BLaER1 (cell line): ENCODE data around the gene P2RY6.
A peak's percentile ranks its signal among the peaks of the same experiment; 100 is the strongest.

Experiments used
- H3K27ac ChIP-seq: shearing (Covaris generic); formaldehyde crosslinking; 2 replicates; pipeline ENCODE4 v1.8.1; 2022
- H3K27me3 ChIP-seq: shearing (Covaris generic); formaldehyde crosslinking; 2 replicates; pipeline ENCODE4 v1.8.1; 2022
- H3K36me3 ChIP-seq: shearing (Covaris generic); formaldehyde crosslinking; 2 replicates; pipeline ENCODE4 v1.8.1; 2022
- H3K4me1 ChIP-seq: shearing (Covaris generic); formaldehyde crosslinking; 2 replicates; pipeline ENCODE4 v1.8.1; 2022
- H3K4me2 ChIP-seq: shearing (Covaris generic); formaldehyde crosslinking; 2 replicates; pipeline ENCODE4 v1.8.1; 2022
- H3K4me3 ChIP-seq: shearing (Covaris generic); formaldehyde crosslinking; 2 replicates; pipeline ENCODE4 v1.8.1; 2022
- H3K9ac ChIP-seq: shearing (Covaris generic); formaldehyde crosslinking; 2 replicates; pipeline ENCODE4 v1.8.1; 2022
- H3K9me3 ChIP-seq: shearing (Covaris generic); formaldehyde crosslinking; 2 replicates; pipeline ENCODE4 v1.8.1; 2022
- H4K20me1 ChIP-seq: shearing (Covaris generic); formaldehyde crosslinking; 2 replicates; pipeline ENCODE4 v1.8.1; 2022
- Cebpa-rat ChIP-seq: shearing (Covaris generic); IDR thresholded peaks from 2 replicates; pipeline ENCODE4 v1.8.1; 2022

P2RY6 gene

DNA sequence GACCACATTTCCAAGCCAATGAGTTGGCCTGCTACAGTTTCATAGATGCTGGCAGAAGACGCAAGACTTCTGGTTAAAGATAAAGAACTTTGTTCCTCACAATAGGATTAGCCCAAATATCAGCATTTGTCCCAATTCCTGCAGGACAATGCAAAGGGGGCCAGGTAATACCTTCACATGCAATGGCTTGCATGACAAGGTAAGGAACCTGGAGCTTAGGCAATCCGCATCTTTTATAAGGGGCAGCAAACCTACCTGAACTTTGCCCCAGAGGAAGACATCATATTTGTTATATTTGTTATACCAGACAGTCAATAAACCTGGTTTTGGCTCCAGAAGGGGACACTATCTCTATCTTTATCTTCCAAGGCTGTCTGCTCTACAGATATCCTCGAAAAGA is 5.3 kb downstream of the P2RY6 start:
- H3K9me3 ChIP-seq = no peaks in the 10 kb centered on the region
- TF ChIP-seq Cebpa-rat = no peak
- H3K9ac ChIP-seq = no peak overlapping the region
- peaks cover 5% of the 10 kb centered on the region; the same call in 1 of the 2 replicates for H4K20me1 ChIP-seq
- no peaks in the 10 kb centered on the region for H3K27me3 ChIP-seq
- H3K4me1 ChIP-seq = peaks cover 57% of the 10 kb centered on the region
- H3K27ac ChIP-seq = no peak overlapping the region
- no peaks in the 10 kb centered on the region for H3K36me3 ChIP-seq
- H3K4me3 ChIP-seq = no peak overlapping the region
- no peak overlapping the region for H3K4me2 ChIP-seq

DNA sequence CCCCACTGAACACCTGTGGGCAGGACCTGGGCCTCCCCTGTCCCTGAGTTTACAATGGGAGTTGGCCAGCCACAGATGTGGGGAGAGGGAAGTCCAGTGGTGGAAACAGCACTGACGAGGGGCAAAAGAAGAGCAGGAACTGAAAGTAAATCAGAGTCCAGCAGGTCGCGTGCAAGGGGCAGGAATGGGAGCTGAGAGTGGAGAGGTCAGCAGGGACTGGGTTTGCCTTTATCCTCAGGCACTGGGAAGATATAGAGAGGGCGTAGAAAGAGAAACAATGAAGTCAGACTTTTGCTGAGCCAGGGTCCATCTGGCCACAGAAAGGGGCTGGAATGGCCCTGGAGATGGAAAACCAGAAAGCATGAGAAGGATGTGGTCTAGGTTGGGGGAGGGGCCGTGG is 8.5 kb downstream of the P2RY6 start:
- Histone ChIP-seq H3K27ac (peak overlapping the region; percentile 42; the same call in 1 of the 2 replicates), H3K4me2 (peak overlapping the region; percentile 83)
- no peak for TF ChIP-seq Cebpa-rat

DNA sequence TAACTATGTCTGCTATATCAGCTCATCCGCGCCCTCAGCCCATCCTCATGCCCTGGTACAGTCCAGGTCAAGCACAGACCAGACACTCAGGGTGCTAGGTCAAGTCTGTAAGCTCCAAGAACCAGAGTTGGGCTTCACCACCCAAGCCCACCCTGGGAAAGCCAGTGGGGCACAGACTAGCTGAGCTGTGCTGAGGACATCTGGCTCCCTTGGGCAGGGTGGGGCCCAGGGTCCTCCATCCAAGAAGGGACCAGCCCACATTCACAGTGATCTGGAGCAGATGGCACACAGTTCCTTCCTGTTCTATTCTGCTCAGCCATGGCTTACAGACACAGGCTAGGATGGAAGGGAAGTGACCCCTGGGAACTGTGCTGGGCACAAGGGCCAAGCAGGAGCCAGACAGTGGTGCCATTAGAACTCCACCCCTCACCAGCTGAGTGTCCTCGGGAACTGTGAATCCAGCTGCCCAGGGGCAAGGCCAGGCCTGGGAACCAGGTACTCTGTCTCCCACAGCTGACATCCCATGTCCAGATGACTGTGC is 9.1 kb downstream of the P2RY6 start:
- peak overlapping the region; percentile 42; the same call in 1 of the 2 replicates for H3K27ac ChIP-seq
- peak overlapping the region; percentile 83 for H3K4me2 ChIP-seq
- H3K4me3 ChIP-seq = peak overlapping the region; percentile 4; the same call in 1 of the 2 replicates
- H3K27me3 ChIP-seq = no peaks in the 10 kb centered on the region
- no peak for TF ChIP-seq Cebpa-rat
- H3K4me1 ChIP-seq = peaks cover 58% of the 10 kb centered on the region
- H3K9me3 ChIP-seq = no peaks in the 10 kb centered on the region
- peaks cover 5% of the 10 kb centered on the region; the same call in 1 of the 2 replicates for H4K20me1 ChIP-seq
- H3K36me3 ChIP-seq = no peaks in the 10 kb centered on the region
- no peak overlapping the region for H3K9ac ChIP-seq

More for the DNA sequence above, 8.5 kb downstream of the P2RY6 start:
- peaks cover 5% of the 10 kb centered on the region; the same call in 1 of the 2 replicates for H4K20me1 ChIP-seq
- H3K9me3 ChIP-seq = no peaks in the 10 kb centered on the region
- peaks cover 51% of the 10 kb centered on the region for H3K4me1 ChIP-seq
- no peaks in the 10 kb centered on the region for H3K27me3 ChIP-seq
- no peaks in the 10 kb centered on the region for H3K36me3 ChIP-seq
- no peak overlapping the region for H3K4me3 ChIP-seq
- no peak overlapping the region for H3K9ac ChIP-seq

DNA sequence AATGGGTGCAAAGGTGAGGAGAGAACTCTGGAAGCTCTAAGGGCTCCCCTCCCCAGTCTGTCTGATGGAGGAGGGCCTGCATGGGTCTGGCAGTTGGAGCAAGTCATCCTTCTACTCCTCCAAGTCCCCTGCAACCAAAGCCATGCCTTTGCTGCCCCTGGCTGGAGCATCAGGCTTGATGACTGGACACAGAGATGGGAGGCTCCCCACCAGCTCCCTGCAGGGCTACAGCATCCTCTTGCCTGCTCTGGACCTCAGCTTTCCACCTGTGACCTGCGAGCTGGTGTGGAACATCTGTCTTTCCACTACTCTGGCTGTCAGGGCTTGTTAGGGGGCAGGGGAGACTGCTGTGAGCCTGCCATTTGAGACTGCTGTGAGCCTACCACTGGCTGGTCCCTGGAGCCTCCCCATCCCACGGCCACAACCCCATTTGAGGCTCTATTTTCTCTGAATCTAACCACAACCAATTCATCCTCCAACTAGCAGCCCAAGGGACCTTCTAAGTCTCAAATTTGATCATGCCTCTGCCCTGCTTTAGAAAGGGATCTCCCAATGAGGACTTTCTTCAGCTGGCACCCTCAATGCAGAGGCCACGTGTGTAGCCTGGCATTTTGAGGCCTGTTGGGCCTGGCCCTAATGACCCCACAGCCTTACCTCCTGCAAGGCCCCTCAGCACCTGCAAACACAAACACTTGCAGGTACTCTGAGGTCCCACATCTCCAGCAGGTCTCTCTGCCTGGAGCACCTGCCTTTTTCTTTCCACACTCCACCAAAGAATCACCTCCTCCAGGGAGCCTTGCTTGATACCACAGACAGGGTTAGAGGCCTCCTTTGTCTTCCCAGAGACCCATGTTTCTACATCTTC is 9.9 kb downstream of the P2RY6 start:
- Histone ChIP-seq H3K4me3 (0 out of 2 replicates have a peak overlapping the region, but pooled peaks have one; percentile 4), H3K27me3 (no peaks in the 10 kb centered on the region), H3K27ac (peak overlapping the region; percentile 42; the same call in 1 of the 2 replicates)

DNA sequence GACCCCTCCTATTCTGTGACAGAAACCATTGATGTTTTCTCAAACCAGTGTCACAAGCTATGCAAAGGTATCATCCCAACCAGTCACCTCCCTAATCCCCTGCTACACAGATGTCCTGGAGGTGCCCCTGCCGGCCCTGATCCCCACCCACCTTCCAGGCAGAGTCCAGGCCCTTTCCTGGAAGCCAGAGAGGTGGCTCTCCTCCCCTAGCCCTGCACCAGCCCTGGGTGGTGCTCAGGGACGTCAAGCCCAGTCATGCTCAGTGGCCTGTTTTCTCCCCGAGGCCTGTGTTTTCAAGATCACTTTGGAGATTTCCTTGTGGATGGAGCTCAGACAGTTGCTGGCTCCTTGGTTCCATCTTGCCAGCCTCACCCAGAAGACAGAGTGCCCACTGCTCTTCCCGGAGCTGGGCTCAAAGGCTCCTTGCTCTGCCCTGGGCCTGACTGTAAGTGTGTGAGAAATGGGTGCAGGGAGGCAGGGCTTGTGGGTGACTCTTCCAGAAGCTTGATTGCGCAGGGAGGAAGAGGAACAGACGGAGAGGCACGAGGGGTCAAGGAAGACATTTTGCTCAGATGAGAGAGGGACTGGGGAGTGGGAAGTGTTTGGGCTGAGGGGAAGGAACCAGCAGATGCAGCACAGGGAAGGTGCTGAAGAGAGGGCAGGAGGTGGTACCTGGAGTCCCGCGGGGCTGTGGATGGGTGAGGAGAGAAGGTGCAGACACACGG is 11.3 kb downstream of the P2RY6 start:
- Histone ChIP-seq H3K27me3 (no peaks in the 10 kb centered on the region), H3K9ac (no peak overlapping the region), H3K4me3 (no peak overlapping the region), H3K36me3 (no peaks in the 10 kb centered on the region), H3K4me2 (peak overlapping the region; percentile 83), H3K4me1 (peaks cover 79% of the 10 kb centered on the region), H4K20me1 (peaks cover 5% of the 10 kb centered on the region; the same call in 1 of the 2 replicates), H3K9me3 (no peaks in the 10 kb centered on the region), H3K27ac (no peak overlapping the region)
- no peak for TF ChIP-seq Cebpa-rat

More for the DNA sequence above, 9.9 kb downstream of the P2RY6 start:
- no peaks in the 10 kb centered on the region for H3K9me3 ChIP-seq
- peak overlapping the region; percentile 83 for H3K4me2 ChIP-seq
- H3K4me1 ChIP-seq = peaks cover 65% of the 10 kb centered on the region
- peaks cover 5% of the 10 kb centered on the region; the same call in 1 of the 2 replicates for H4K20me1 ChIP-seq
- H3K36me3 ChIP-seq = no peaks in the 10 kb centered on the region
- no peak overlapping the region; the same call in 1 of the 2 replicates for H3K9ac ChIP-seq
- no peak for TF ChIP-seq Cebpa-rat

DNA sequence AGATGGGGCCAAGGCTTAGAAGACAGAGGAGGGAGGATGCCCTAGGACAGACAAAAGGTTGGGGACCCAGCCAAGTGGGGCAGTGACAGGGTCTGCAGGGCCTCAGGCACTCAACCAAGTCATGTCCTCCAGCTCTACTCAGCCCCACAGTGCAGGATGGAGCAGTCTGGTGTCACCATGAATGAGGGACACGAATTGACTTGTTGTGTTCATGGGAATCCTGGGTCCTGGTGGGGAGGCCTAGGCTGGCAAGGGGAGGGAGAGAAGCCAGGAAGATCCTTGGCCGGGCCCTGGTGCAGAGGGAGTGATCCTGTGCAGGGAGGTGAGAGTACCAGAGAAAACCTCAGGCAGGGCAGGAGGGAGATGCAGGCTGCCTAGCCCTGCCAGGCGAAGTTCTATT is 12.0 kb downstream of the P2RY6 start:
- Histone ChIP-seq H3K9me3 (no peaks in the 10 kb centered on the region), H4K20me1 (peaks cover 5% of the 10 kb centered on the region; the same call in 1 of the 2 replicates), H3K27ac (no peak overlapping the region), H3K4me3 (no peak overlapping the region), H3K4me2 (peak overlapping the region; percentile 83; the same call in 1 of the 2 replicates), H3K4me1 (peaks cover 86% of the 10 kb centered on the region), H3K36me3 (no peaks in the 10 kb centered on the region), H3K9ac (no peak overlapping the region), H3K27me3 (no peaks in the 10 kb centered on the region)
- no peak for TF ChIP-seq Cebpa-rat

DNA sequence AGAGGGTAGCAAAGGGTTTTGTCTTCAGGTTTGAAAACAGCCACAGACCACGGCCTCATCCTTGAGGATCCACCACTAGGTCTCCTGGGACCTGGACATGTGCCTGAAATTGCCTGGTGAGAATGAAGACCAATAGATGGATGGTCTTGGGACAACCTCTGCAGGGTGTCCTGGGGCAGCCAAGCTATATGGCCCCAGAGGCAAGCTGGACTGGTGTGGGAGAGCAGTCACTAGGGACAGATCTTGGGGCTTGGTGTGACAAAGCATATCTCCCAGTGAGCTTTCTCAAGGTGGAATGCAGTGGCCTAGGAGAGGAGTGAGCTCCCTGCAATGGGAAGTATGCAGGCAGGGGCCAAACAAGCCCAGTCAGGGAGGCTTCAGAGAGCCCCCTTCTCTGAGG is 13.6 kb downstream of the P2RY6 start:
- peaks cover 5% of the 10 kb centered on the region; the same call in 1 of the 2 replicates for H4K20me1 ChIP-seq
- no peaks in the 10 kb centered on the region for H3K36me3 ChIP-seq
- H3K9me3 ChIP-seq = no peaks in the 10 kb centered on the region
- no peak overlapping the region for H3K9ac ChIP-seq
- no peak overlapping the region for H3K27ac ChIP-seq
- no peak overlapping the region for H3K4me3 ChIP-seq
- H3K4me2 ChIP-seq = peak overlapping the region; percentile 80; the same call in 1 of the 2 replicates
- peaks cover 84% of the 10 kb centered on the region for H3K4me1 ChIP-seq
- TF ChIP-seq Cebpa-rat = no peak
- no peaks in the 10 kb centered on the region for H3K27me3 ChIP-seq

DNA sequence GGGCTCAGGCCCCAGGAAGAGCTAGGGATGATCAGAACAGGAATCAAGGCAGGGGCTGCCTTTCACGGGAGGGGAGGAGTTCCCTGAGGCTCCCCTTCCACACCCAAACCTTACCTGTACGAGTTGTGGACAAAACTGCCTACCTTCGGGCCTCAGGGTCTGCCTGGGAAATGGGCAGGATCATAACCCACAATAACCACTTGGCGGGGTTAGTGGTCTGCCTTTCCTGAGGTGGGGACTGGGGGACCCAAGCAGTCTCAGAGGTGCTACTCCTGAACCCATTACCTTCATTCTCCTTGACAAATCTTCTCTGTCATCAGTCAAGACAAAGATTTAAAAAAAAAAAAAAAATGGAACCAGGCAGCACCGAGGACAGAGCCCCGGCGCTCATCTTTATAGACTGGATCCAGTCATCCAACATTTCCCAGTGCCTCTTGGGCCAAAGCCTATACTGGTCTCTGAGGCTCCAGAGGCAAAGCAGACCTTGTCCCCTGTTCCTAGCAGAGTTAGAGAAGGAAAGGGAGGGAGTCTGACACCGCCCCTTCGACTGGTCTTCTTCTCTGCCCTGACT is 14.2 kb downstream of the P2RY6 start:
- no peaks in the 10 kb centered on the region for H3K27me3 ChIP-seq
- no peaks in the 10 kb centered on the region for H3K36me3 ChIP-seq
- H4K20me1 ChIP-seq = peaks cover 5% of the 10 kb centered on the region; the same call in 1 of the 2 replicates
- no peak overlapping the region for H3K9ac ChIP-seq
- no peaks in the 10 kb centered on the region for H3K9me3 ChIP-seq
- TF ChIP-seq Cebpa-rat = no peak
- H3K4me2 ChIP-seq = peak overlapping the region; percentile 80; the same call in 1 of the 2 replicates
- no peak overlapping the region for H3K27ac ChIP-seq
- H3K4me1 ChIP-seq = peaks cover 78% of the 10 kb centered on the region
- no peak overlapping the region for H3K4me3 ChIP-seq
